ENCODE measurements around the gene DTX3. TPM values are rescaled to one million over a fixed set of nuclear protein-coding genes. Genes with fewer than 3 reads are reported as not detected.

Gene DTX3
- polyA plus RNA-seq, 1 donor from 2014 or later, result 141 TPM

DNA sequence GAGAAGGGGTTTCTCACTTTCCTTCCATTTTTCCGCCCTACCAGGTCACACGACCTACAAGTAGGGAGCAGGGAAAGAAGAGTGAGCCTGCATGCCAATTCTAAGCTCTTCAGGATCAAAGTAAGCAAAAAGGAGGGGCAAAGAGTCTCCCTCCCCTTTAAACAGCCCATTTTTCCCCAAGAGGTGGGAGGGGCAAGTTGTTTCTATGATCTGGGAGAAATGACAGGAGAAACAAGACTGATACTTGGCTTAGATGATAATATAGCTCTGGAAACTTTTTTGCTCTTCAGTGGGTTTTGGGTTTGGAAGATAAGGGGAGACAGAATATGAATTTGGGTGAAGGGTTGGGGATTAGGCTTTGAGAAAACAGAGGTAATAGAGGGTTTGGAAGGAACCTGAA lies 1.8 kb downstream of the DTX3 start:
- H3K36me3 ChIP-seq (ENCODE audit: insufficient read depth, low read length), result no peaks in the 10 kb centered on the region
- no peak overlapping the region for H3K27ac ChIP-seq (ENCODE audit: low read length)
- peak overlapping the region; percentile 61 for H3K4me2 ChIP-seq (ENCODE audit: low read length)
- H3K9ac ChIP-seq (ENCODE audit: low read length), result no peak overlapping the region
- TF ChIP-seq RAD21 (conservative IDR thresholded peaks at IDR 0.05), result no peak
- no peak for TF ChIP-seq MXI1 (conservative IDR thresholded peaks at IDR 0.05; ENCODE audit: poor library complexity, severe bottlenecking)
- no peak for TF ChIP-seq TAF1 (IDR thresholded peaks at IDR 0.05; ENCODE audit: low read depth)
- no peak for TF ChIP-seq EZH2 (IDR thresholded peaks at IDR 0.05; ENCODE audit: borderline replicate concordance, insufficient read depth, low read length, poor library complexity, severe bottlenecking)
- TF ChIP-seq, protein P1, sequence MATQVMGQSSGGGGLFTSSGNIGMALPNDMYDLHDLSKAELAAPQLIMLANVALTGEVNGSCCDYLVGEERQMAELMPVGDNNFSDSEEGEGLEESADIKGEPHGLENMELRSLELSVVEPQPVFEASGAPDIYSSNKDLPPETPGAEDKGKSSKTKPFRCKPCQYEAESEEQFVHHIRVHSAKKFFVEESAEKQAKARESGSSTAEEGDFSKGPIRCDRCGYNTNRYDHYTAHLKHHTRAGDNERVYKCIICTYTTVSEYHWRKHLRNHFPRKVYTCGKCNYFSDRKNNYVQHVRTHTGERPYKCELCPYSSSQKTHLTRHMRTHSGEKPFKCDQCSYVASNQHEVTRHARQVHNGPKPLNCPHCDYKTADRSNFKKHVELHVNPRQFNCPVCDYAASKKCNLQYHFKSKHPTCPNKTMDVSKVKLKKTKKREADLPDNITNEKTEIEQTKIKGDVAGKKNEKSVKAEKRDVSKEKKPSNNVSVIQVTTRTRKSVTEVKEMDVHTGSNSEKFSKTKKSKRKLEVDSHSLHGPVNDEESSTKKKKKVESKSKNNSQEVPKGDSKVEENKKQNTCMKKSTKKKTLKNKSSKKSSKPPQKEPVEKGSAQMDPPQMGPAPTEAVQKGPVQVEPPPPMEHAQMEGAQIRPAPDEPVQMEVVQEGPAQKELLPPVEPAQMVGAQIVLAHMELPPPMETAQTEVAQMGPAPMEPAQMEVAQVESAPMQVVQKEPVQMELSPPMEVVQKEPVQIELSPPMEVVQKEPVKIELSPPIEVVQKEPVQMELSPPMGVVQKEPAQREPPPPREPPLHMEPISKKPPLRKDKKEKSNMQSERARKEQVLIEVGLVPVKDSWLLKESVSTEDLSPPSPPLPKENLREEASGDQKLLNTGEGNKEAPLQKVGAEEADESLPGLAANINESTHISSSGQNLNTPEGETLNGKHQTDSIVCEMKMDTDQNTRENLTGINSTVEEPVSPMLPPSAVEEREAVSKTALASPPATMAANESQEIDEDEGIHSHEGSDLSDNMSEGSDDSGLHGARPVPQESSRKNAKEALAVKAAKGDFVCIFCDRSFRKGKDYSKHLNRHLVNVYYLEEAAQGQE (IDR thresholded peaks at IDR 0.05; ENCODE audit: borderline replicate concordance), result no peak
- TF ChIP-seq POLR2AphosphoS5 (IDR thresholded peaks at IDR 0.05), result no peak
- peak overlapping the region; percentile 74 for H3K4me3 ChIP-seq (ENCODE audit: low read length)
- H3K9me3 ChIP-seq (ENCODE audit: low read length), result no peaks in the 10 kb centered on the region
- H3K79me2 ChIP-seq (replicated peaks; ENCODE audit: insufficient read depth, low read length), result peaks cover 19% of the 10 kb centered on the region
- no peaks in the 10 kb centered on the region for H3F3A ChIP-seq (ENCODE audit: insufficient read depth, low read length, poor library complexity, severe bottlenecking)
- H3K9me2 ChIP-seq (ENCODE audit: insufficient read depth, low read length), result no peaks in the 10 kb centered on the region
- H3K27me3 ChIP-seq (ENCODE audit: insufficient read depth, low read depth, low read length), result peaks cover 13% of the 10 kb centered on the region
- no peak overlapping the region for H2AFZ ChIP-seq (ENCODE audit: low read depth, low read length)
- H4K20me1 ChIP-seq (ENCODE audit: insufficient read depth), result no peaks in the 10 kb centered on the region

DNA sequence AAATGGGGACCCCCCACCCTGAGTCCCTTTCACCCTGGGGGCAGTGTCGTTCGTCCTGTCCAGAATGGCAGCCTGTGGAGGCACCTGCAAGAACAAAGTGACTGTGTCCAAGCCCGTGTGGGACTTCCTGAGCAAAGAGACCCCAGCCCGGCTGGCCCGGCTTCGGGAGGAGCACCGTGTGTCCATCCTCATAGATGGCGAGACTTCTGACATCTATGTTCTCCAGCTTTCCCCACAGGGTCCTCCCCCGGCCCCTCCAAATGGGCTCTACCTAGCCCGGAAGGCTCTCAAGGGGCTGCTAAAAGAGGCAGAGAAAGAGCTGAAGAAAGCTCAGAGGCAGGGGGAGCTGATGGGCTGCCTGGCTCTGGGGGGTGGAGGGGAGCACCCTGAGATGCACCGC lies 2.2 kb downstream of the DTX3 start:
- no peaks in the 10 kb centered on the region for H3K36me3 ChIP-seq (ENCODE audit: insufficient read depth, low read length)
- H3K27me3 ChIP-seq (ENCODE audit: insufficient read depth, low read depth, low read length), result peaks cover 13% of the 10 kb centered on the region
- H2AFZ ChIP-seq (ENCODE audit: low read depth, low read length), result no peak overlapping the region
- no peak overlapping the region for H3K27ac ChIP-seq (ENCODE audit: low read length)
- TF ChIP-seq SMC3 (conservative IDR thresholded peaks at IDR 0.05; ENCODE audit: poor library complexity) (no peak), EZH2 (IDR thresholded peaks at IDR 0.05; ENCODE audit: borderline replicate concordance, insufficient read depth, low read length, poor library complexity, severe bottlenecking) (no peak), RAD21 (conservative IDR thresholded peaks at IDR 0.05) (no peak), POLR2AphosphoS5 (IDR thresholded peaks at IDR 0.05) (no peak), TAF1 (IDR thresholded peaks at IDR 0.05; ENCODE audit: low read depth) (no peak), MXI1 (conservative IDR thresholded peaks at IDR 0.05; ENCODE audit: poor library complexity, severe bottlenecking) (no peak), EP300 (conservative IDR thresholded peaks at IDR 0.05; ENCODE audit: poor library complexity, severe bottlenecking) (no peak)
- TF ChIP-seq, protein P2, sequence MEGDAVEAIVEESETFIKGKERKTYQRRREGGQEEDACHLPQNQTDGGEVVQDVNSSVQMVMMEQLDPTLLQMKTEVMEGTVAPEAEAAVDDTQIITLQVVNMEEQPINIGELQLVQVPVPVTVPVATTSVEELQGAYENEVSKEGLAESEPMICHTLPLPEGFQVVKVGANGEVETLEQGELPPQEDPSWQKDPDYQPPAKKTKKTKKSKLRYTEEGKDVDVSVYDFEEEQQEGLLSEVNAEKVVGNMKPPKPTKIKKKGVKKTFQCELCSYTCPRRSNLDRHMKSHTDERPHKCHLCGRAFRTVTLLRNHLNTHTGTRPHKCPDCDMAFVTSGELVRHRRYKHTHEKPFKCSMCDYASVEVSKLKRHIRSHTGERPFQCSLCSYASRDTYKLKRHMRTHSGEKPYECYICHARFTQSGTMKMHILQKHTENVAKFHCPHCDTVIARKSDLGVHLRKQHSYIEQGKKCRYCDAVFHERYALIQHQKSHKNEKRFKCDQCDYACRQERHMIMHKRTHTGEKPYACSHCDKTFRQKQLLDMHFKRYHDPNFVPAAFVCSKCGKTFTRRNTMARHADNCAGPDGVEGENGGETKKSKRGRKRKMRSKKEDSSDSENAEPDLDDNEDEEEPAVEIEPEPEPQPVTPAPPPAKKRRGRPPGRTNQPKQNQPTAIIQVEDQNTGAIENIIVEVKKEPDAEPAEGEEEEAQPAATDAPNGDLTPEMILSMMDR (IDR thresholded peaks at IDR 0.05; ENCODE audit: poor library complexity, severe bottlenecking), result no peak
- TF ChIP-seq, protein P1 (IDR thresholded peaks at IDR 0.05; ENCODE audit: borderline replicate concordance), result no peak
- no peaks in the 10 kb centered on the region for H3F3A ChIP-seq (ENCODE audit: insufficient read depth, low read length, poor library complexity, severe bottlenecking)
- H3K9me3 ChIP-seq (ENCODE audit: low read length), result no peaks in the 10 kb centered on the region
- no peak overlapping the region for H3K4me2 ChIP-seq (ENCODE audit: low read length)
- no peaks in the 10 kb centered on the region for H3K9me2 ChIP-seq (ENCODE audit: insufficient read depth, low read length)
- peaks cover 19% of the 10 kb centered on the region for H3K79me2 ChIP-seq (replicated peaks; ENCODE audit: insufficient read depth, low read length)
- no peaks in the 10 kb centered on the region for H4K20me1 ChIP-seq (ENCODE audit: insufficient read depth)
- no peak overlapping the region for H3K9ac ChIP-seq (ENCODE audit: low read length)
- no peak overlapping the region for H3K4me3 ChIP-seq (ENCODE audit: low read length)
